Liver (tissue), 3 donors: ENCODE measurements around the gene FNTB.

Source experiments
- CTCF ChIP-seq: fragments of 150-350 bp; IDR thresholded peaks from 2 replicates; pipeline ENCODE4 v1.5.1; 2017; ENCODE audit warnings: improper control_type of control experiment, low read depth, low read length; ENCODE audit not compliant: missing input control
- GABPA ChIP-seq, 2 donors: IDR thresholded peaks in 1 of 2; conservative IDR thresholded peaks in 1 of 2; 2 replicates each; pipeline ENCODE4 v1.6.1; 2016; ENCODE audit warnings: antibody characterized with exemption in 2 of 2, mild to moderate bottlenecking in 1 of 2, moderate library complexity in 1 of 2
- JUND ChIP-seq, 2 donors: IDR thresholded peaks; 2 replicates each; pipeline ENCODE4 v1.6.1; 2016; ENCODE audit warnings: antibody characterized with exemption in 2 of 2
- MAX ChIP-seq: IDR thresholded peaks from 2 replicates; pipeline ENCODE4 v1.6.1; 2016; ENCODE audit warnings: antibody characterized with exemption
- RAD21 ChIP-seq, 2 donors: IDR thresholded peaks; 2 replicates each; pipeline ENCODE4 v1.6.1; 2016; ENCODE audit warnings: antibody characterized with exemption in 2 of 2, mild to moderate bottlenecking in 2 of 2
- REST ChIP-seq: IDR thresholded peaks from 2 replicates; pipeline ENCODE4 v1.6.1; 2016; ENCODE audit warnings: antibody characterized with exemption, mild to moderate bottlenecking
- RXRA ChIP-seq, 2 donors: IDR thresholded peaks; 2 replicates each; pipeline ENCODE4 v1.6.1; 2017 to 2018; ENCODE audit warnings: antibody characterized with exemption in 2 of 2, mild to moderate bottlenecking in 1 of 2
- SP1 ChIP-seq: IDR thresholded peaks from 2 replicates; pipeline ENCODE4 v1.6.1; 2018; ENCODE audit warnings: antibody characterized with exemption, mild to moderate bottlenecking
- TAF1 ChIP-seq: conservative IDR thresholded peaks from 2 replicates; pipeline ENCODE4 v1.6.1; 2016; ENCODE audit warnings: antibody characterized with exemption, mild to moderate bottlenecking
- YY1 ChIP-seq: IDR thresholded peaks from 2 replicates; pipeline ENCODE4 v1.6.1; 2016; ENCODE audit warnings: antibody characterized with exemption, mild to moderate bottlenecking
- ZBTB33 ChIP-seq: IDR thresholded peaks from 2 replicates; pipeline ENCODE4 v1.6.1; 2016; ENCODE audit warnings: antibody characterized with exemption
- donor health status: healthy.
- donor health status: healthy.

GRCh38 chr14:65033181-65033580 is 46.5 kb downstream of the FNTB start:
- TF ChIP-seq ZBTB33 (no peak), CTCF (no peak), MAX (no peak), TAF1 (no peak), RXRA (IDR thresholded peaks at IDR 0.05) (no peak), REST (no peak), JUND (IDR thresholded peaks at IDR 0.05) (no peak), SP1 (no peak), RAD21 (IDR thresholded peaks at IDR 0.05) (no peak), GABPA (IDR thresholded peaks at IDR 0.05 in 1 of 2, conservative IDR thresholded peaks at IDR 0.05 in 1 of 2) (no peak), YY1 (no peak)
